Ramos (cell line): ENCODE results near the gene CGB3.

Experiments used
- in situ Hi-C: fragments of 300-500 bp; cut with MboI; formaldehyde crosslinking; loops from one replicate; pipeline ENCODE4 v1.14.3; 2022; ENCODE audit warnings: low sequenced_read_pairs; ENCODE audit not compliant: unreplicated experiment

Gene CGB3

DNA sequence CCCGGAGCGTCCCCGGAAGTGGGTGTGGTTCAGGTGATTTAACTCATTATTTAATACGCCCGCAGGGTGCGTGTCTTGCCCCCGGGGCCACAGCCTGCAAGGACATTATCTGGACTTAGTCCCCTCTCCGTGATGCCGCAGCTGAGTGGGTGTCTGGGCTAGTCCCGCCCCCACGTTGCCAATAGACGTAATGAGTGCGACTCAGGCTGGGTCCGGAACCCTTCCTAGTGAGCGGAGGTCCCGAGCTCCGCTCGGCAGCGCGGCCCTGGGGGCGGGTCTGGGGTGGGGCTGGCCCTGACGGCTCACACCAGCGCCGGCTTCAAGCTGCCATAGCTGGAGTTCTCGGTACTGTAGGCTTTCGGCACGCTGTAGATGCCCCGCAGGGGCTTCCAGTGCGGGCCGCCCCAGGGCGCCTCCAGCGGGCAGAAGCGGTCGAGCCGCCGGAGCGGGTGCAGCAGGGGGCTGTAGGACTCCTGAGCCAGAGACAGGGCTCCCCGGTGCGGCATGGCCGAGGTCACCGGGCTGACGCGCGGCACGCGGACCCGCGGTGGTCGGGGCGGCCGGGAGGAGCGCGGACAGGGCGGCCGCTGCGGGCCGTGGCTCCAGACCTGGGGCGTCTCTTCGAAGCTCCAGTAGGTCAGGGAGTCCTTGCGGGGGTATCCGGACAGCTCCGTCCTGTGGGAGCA, 6.3 kb downstream of the CGB3 start:
- in situ Hi-C loops: no loop called here

DNA sequence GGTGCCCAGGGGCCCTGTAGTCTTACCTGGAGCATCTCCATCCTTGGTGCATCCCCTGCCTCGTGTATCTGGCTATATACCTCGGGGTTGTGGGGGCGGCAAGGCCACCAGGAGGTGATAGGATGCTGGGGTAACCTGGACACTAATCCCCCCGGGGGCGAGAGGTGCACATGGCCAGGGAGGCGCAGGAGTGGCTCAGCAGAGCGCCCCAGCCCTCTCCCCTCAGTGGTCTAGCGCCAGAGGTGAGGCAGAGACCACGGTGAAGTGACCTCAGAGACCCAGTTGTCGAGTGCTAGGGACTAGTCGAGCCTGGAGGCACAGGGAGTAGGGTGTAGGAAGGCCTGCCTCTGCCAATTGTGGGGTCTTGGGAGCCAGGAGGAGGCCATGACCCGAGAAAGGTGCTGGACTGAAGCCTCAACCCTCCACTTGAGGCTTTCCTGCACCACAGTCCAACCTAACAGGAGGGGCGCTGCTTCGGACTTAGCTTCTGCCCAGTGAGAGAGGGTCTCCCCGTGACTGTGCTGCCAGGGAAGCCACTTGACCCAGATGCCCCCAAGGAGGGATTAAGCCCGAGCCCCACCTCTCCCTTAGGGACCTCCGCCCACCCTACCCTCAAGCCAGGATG, 7.0 kb downstream of the CGB3 start, which contains the start of gene LHB:
TSS of gene LHB (minus strand) at position 51 of the 625 bp plus-strand sequence. CDS start at position 41, 10 bp downstream.
- in situ Hi-C loops: no loop called here

DNA sequence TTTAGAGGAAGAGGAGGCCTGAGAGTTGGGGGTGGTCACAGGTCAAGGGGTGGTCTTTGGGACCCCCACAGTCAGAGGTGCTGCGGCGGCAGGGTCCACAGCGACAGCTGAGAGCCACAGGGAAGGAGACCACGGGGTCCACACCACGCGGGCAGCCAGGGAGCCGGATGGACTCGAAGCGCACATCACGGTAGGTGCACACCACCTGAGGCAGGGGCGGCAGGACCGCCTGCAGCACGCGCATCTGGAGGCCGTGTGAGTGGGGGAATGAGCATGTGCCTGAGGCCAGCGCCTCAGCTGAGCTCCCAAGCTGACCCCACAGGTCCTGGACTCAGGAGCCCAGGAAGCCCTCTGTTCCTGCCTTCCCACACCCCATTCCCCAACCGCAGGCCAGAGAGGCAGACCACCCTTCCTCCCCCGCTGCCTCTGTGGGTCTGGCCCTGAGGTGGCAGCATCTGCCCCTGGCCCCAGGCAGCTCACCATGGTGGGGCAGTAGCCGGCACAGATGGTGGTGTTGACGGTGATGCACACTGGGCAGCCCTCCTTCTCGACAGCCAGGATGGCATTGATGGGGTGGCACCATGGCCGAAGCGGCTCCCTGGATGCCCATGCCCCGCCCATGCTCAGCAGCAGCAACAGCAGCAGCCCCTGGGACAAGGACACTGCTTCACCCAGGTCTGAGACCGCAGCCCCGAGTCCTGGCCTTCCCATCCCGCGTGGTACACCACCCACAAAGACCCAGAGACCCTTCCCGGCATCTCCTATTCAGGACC, 7.9 kb downstream of the CGB3 start:
- in situ Hi-C loops: no loop called here

DNA sequence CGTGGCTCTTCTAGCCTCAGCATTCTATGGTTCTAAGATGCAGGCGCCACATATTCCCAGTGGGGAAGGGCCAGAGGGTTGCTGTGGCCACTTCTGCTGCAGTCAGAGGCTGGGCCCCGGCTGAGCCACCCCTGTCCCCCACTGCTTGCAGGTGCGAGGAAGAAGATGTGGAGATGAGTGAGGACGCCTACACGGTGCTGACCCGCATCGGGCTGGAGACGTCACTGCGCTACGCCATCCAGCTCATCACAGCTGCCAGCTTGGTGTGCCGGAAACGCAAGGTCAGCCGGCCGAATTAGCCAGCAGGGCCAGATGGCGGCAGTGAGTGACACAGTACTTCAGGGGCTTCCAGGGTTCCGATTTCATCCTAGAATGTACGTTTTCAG, 9.3 kb downstream of the CGB3 start:
- in situ Hi-C loops: no loop called here

DNA sequence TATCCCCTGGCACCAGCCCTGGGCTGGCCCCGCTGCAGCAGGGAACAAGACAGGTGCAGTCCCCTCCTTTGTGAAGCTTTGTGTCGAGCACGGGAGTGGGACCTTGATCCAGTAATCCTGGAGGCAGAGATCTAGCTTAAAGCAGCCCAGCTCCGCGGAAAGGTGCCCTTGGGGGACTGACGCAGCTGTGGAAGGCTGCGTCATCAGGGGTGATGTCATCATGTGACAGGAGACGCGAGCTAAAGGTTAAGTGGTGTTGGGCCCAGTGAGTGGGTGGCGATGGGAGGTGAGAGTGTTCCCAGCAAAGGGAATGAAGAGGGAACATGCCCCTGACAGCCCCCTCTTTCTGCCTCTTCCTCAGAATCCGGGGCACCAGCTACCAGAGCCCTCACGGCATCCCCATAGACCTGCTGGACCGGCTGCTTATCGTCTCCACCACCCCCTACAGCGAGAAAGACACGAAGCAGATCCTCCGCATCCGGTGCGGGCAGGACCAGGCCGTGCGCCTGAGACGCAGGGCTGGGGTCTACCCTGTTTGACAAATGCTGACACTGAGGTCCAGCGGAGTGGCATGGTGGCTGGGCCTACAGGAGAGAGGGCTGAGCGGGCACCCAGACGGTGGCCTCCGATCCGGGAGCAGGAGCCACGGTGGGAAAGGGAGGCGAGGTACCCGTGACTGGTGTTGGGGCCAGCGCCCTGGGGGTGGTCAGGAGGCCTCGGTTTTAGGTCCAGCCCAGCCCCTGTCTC, 9.8 kb downstream of the CGB3 start:
- in situ Hi-C loops: no loop called here

DNA sequence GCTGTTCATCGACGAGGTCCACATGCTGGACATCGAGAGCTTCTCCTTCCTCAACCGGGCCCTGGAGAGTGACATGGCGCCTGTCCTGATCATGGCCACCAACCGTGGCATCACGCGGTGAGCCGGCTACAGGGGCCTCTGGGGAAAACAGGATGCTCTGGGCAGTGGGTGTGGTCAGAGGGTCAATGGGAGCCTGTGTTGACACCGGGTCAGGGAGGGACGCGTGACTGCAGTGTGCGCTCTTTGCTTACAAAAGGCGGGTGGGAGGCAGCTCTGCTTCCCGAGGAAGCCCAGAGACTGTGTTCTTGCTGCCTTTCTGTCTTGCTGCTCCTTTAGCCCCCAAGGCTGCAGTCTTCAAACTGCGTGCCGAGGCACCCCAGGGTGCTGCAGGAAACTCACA, 12.9 kb downstream of the CGB3 start:
- in situ Hi-C loops: no loop called here

DNA sequence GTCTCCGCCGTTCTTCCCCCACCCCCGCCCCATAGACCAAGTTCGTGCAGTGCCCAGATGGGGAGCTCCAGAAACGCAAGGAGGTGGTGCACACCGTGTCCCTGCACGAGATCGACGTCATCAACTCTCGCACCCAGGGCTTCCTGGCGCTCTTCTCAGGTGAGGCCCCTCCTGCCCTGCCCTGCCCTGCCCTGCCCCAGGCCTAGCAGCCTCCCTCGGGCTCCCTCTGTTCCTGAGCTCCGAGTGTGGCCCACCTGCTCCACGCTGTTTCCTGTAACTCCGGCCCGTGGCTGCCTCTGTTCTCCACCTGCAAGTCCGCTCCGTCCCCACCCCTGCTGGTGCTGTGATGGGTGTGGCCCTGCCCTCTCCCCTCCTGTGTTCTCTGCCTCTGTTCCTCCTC, 13.7 kb downstream of the CGB3 start:
- in situ Hi-C loops: no loop called here

DNA sequence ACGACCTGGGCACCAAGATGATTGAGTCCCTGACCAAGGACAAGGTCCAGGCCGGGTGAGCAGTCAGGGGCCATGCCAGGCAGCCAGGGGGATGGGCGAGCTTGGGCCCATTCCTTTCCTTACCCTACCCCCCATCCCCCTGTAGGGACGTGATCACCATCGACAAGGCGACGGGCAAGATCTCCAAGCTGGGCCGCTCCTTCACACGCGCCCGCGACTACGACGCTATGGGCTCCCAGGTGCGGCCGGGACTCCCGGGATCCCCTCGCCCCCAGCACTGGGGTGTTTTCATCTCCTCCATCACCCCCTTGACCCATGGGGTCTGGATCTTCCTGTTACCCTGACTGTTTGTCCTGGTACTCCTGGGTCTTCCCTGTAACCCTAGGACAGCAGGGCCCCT, 14.3 kb downstream of the CGB3 start:
- in situ Hi-C loops: no loop called here

DNA sequence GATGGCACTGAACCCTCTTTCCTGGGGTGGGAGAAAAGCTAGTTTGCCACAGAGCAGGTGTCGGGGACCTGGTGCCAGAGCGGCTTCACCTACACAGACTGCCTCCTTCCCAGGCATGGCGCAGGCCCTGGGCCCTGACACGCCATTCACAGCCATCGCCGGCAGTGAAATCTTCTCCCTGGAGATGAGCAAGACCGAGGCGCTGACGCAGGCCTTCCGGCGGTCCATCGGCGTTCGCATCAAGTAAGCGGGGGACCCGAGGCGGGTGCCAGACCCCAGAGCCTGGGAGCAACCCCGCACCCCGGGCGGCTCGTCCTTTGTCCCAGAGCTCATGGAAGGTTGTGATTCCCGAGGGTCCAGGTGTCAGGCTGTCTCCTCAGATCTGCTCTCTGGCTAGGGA, 17.2 kb downstream of the CGB3 start:
- in situ Hi-C loops: no loop called here

DNA sequence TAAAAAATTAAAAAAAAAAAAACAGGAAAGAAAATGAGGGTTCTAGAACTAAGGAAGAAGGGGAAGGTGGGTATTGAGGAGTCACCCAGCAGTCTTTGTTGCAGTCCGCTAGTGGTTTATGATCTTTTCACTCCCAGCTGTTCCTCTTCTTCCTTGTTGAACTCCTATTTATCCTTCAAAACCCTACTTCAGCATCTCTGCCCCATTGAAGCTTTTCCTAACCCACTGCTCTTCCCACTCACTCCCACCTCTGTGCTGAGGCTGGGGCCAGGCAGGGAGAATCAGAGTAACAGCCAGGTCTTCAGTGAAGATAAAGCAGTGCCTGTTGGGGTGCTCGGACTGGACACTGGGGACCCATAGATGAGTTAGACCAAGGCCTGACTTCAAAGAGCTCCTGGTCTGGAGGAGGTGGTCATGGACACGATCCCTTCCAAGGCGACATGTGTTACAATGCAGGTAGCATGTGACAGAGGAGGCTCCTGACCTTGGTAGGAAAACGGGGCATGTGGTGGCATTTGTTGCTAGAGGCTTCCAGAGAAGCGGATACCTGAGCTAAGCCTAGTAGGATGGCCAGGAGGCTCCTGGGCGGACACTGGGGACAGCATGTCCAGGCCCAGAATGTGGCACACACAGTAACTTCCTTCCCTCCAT, 19.0 kb downstream of the CGB3 start:
- in situ Hi-C loops: no loop called here

DNA sequence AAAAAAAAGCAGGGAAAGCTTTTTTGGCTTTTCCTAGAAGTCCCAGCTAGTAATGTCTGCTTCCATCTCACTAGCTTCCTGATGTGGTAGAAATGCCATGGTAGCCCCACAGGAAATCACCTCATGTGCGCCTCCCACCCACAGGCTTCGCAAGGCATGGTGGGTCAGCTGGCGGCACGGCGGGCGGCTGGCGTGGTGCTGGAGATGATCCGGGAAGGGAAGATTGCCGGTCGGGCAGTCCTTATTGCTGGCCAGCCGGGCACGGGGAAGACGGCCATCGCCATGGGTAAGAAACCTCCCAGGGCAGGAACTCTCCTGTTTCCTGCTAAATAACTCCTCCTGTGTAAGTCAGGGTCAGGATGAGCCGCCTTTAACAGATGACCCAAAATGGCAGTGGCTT, 20.0 kb downstream of the CGB3 start:
- in situ Hi-C loops: no loop called here

DNA sequence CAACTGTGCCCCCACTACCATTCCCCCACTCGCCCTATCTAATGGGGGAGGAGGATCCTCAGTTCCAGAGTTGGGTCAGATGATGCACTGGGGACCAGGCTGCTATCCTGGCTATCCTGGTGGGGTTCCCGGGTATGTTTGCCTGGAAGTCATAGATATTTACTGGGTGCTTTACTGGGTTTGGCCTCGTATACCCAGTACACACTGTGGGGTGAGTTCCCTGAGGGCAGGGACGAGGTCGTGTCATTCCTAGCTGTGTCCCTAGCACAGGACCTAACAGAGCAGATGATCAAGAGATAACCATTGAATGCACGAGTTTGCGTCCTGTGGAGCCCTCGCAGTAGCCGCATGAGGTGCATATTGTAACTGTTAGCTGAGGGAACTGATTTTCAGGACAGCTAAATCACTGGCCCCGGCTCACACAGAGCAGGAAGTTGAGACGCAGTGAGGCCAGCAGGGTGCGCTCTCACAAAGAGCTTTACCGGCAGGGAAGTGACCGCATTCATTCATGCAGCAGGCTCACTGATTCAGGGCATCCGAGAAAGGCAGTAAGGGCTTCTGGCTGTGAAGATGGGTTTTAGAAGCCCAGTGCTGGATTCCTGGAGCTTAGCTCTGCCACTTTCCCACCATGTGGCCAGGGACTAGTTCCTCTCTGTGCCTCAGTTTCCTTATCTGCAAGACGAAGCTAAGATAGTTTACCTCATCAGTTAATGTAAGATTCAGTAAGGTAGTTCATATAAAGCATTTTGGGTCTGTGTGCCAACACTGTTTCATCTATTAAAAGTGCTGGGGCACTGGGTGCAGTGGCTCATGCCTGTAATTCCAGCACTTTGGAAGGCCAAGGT, 24.4 kb downstream of the CGB3 start:
- in situ Hi-C loops: no loop called here

DNA sequence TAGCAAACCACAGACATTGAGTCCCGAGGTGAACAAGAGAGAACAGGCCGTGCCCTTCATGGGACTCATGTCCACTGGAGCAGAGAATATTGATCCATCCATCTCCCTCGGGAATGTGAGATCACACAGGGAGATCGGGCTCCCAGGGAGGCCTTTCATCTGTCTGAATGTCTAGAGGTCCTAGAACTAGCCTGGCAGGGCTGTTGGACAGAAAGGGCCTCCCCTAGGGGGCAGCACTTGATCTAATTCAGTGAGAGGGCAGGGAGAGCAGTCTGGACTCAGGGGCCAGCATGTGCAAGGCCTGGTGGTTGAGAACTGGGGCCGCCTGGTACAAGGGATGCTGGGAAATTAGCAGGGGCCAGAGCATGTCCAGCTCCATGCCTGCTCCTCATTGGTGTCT, 26.2 kb downstream of the CGB3 start:
- in situ Hi-C loops: no loop called here

DNA sequence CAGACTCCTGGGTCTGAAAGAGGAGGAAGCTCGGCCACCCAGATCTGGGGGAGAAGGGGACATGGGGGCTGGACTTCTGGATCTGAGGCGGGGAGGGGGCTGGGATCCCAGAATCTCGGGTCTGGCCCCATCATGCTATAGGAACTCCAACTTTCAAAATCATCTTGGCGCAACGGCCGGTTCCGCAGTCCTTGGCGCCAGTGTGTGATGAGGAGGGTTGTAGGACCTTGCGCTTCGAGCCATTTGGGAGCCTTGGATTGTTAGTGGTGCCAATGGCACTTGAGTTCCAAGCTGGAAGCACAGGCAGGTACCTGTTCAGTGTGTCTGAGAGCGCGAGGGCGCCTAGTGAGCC, 30.1 kb downstream of the CGB3 start:
- in situ Hi-C loops: no loop called here

DNA sequence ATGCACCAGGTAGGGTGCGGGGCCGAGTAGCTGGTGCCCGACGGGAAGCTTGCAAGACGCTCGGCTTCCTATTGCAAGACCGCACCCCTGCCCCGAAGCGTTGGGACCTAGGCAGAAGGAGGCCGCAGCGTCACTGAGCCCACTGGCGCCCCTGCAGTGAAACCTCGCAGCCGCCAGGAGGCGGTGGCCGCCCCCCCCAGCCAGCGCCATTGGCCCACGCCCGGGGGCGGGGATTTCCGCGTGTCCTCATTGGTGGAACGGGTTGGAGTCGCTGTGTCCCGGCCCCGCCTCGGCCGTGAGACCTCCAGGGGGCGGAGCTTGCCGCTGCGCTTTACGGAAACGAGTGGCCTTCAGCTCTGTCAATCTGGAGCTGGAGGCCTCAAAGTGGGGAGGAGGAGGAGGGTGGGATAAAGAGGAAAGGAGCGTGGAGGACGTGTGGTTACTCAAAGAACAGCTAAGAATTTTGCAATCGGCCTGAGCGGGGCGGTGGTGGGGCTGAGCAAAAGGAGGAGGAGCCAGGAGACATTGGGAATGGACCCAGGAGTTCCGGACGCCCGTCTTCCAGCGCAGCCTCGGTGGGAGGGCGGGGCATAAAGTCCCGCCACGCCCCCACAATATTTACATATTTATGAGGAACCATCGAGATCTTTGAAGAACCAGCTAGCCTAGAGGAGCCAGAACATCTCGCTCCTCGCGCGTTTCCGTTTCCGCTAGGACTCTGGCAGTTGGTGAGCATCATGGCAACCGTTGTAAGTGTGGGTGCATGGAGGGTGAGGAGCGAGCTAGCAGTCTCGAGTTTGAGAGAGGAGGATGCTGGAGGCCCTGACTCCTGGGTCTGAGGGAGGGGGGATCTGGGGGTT, 30.7 kb downstream of the CGB3 start, which contains the start of the genes GYS1 and RUVBL2:
TSS of gene GYS1 (minus strand) at position 135 of the 860 bp plus-strand sequence. CDS start 197 bp downstream, outside the sequence.
TSS of gene RUVBL2 (plus strand) at position 713 of the 860 bp plus-strand sequence. CDS start at position 738, 25 bp downstream.
- in situ Hi-C loops: no loop called here

DNA sequence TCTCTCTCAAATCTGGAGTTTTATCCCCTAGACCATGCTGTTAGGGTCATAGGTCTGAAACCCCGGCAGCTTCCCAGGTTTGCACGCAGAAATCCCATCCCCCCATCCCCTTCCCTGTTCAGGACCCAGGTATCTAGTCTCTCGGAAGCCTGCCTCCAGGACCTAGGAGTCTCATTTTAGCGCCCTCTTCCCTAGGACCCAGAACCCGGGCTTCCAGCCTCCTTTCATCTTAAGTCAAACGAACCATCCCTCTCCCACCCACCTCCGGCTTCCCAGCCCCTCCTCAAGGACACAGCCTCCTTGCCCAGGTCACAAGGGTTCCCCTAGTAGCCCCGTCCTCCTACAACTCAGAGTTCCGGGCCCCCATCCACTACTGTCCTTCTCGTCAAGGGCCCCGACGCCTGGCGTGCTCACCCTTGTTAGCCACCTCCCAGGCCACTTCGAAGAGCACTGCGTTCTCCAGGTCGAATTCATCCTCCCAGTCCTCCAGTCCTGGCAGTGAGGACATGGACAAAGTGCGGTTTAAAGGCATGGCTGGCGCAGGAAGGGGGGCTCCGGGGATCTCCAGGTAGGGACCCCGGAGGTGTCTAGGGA, 31.5 kb downstream of the CGB3 start:
- in situ Hi-C loops: no loop called here

DNA sequence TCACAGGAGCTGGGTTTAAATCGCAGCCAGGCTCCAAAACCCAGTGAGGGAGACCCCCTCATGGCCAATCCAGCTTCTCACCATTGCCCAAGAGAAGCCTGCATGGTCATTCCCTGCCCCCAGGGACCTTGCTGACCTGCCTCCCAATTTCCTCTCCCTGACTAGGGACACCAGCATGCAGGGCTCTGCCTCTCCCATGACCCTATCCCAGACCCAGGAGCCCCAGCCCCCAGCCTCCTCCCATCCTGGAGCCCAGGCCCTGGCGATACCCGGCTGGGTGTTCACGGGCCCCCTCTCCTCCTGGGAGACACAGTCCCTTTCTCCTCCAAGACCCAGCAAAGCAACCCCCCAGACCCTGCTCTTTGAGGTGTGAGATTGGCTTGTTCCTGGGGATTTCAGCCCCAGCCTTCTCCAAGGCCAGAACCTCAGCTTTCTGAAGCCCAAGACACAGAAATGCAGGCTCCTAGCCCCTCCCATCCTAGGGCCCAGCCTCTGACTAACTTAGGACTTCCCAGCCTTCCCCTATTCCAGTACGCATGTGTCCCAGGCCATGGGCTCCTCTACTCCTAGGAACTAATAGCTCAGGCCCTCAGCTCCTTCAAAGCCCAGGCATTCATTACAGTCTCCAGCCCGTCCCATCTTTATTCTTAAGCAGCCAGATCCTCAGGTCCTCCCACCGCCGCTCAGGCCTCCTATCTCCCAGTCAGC, 32.1 kb downstream of the CGB3 start:
- in situ Hi-C loops: no loop called here
